ENCODE measurements around the gene KCNJ6. TPM values are rescaled to one million over a fixed set of nuclear protein-coding genes. Genes with fewer than 3 reads are reported as not detected.

The KCNJ6 gene
- total RNA-seq, 1 donor from 2014 or later: 0.75 TPM

- H3K9me3 Mint-ChIP-seq: no peaks in the 10 kb centered on the region
- no peaks in the 10 kb centered on the region for H3K36me3 Mint-ChIP-seq (ENCODE audit: low read depth)
- H3K27me3 Mint-ChIP-seq (ENCODE audit: low read depth): peaks cover 4% of the 10 kb centered on the region
- no peak overlapping the region for H3K4me3 Mint-ChIP-seq
- DNase-seq (ENCODE audit: low read depth, low spot score): no peak
- no peak for TF ChIP-seq CTCF (conservative IDR thresholded peaks at IDR 0.05)
- H3K27ac Mint-ChIP-seq (ENCODE audit: unreplicated experiment): no peak overlapping the region
- peaks cover 6% of the 10 kb centered on the region for H3K4me1 Mint-ChIP-seq
These were observed 328.6 kb downstream of the KCNJ6 start for GRCh38 chr21:37587635-37588177.

- peaks cover 4% of the 10 kb centered on the region for H3K27me3 Mint-ChIP-seq (ENCODE audit: low read depth)
These were observed 329.1 kb downstream of the KCNJ6 start for GRCh38 chr21:37587203-37587602.

GRCh38 chr21:37582590-37582989, 333.7 kb downstream of the KCNJ6 start:
- no peaks in the 10 kb centered on the region for H3K4me1 Mint-ChIP-seq
- peak overlapping the region; percentile 54 for H3K27ac Mint-ChIP-seq (ENCODE audit: unreplicated experiment)
- peaks cover 7% of the 10 kb centered on the region for H3K9me3 Mint-ChIP-seq
- no peak for DNase-seq (ENCODE audit: low read depth, low spot score)
- no peak overlapping the region for H3K4me3 Mint-ChIP-seq
- no peaks in the 10 kb centered on the region for H3K36me3 Mint-ChIP-seq (ENCODE audit: low read depth)
- TF ChIP-seq CTCF (conservative IDR thresholded peaks at IDR 0.05): peak; percentile 62
- H3K27me3 Mint-ChIP-seq (ENCODE audit: low read depth): no peaks in the 10 kb centered on the region

More at GRCh38 chr21:37587203-37587602, 329.1 kb downstream of the KCNJ6 start:
- no peak for DNase-seq (ENCODE audit: low read depth, low spot score)
- Mint-ChIP-seq H3K27ac (ENCODE audit: unreplicated experiment) (no peak overlapping the region), H3K4me3 (no peak overlapping the region), H3K4me1 (peaks cover 6% of the 10 kb centered on the region), H3K36me3 (ENCODE audit: low read depth) (no peaks in the 10 kb centered on the region), H3K9me3 (no peaks in the 10 kb centered on the region)
- no peak for TF ChIP-seq CTCF (conservative IDR thresholded peaks at IDR 0.05)

GRCh38 chr21:37580666-37581065, 335.6 kb downstream of the KCNJ6 start:
- Mint-ChIP-seq H3K4me1 (no peaks in the 10 kb centered on the region), H3K4me3 (no peak overlapping the region), H3K9me3 (peaks cover 7% of the 10 kb centered on the region), H3K36me3 (ENCODE audit: low read depth) (no peaks in the 10 kb centered on the region), H3K27me3 (ENCODE audit: low read depth) (no peaks in the 10 kb centered on the region), H3K27ac (ENCODE audit: unreplicated experiment) (no peak overlapping the region)
- DNase-seq (ENCODE audit: low read depth, low spot score): no peak
- no peak for TF ChIP-seq CTCF (conservative IDR thresholded peaks at IDR 0.05)

GRCh38 chr21:37579356-37579755, 336.9 kb downstream of the KCNJ6 start:
- Mint-ChIP-seq H3K9me3 (peaks cover 7% of the 10 kb centered on the region), H3K27me3 (ENCODE audit: low read depth) (no peaks in the 10 kb centered on the region), H3K36me3 (ENCODE audit: low read depth) (no peaks in the 10 kb centered on the region), H3K4me3 (no peak overlapping the region), H3K4me1 (no peaks in the 10 kb centered on the region), H3K27ac (ENCODE audit: unreplicated experiment) (no peak overlapping the region)
- no peak for DNase-seq (ENCODE audit: low read depth, low spot score)
- TF ChIP-seq CTCF (conservative IDR thresholded peaks at IDR 0.05): no peak

Measured in neural crest cell (in vitro differentiated cells).